GM12878 (cell line): ENCODE results near the gene MFGE8. TPM values are rescaled to one million over a fixed set of nuclear protein-coding genes. Genes with fewer than 3 reads are reported as not detected.

ENCODE experiments used
- ATAC-seq: fragments of 200-7000 bp; cut with Tn5 transposase; 3 replicates; pipeline ENCODE4 v1.9.1; 2020; ENCODE audit warnings: mild to moderate bottlenecking, moderate library complexity
- BruUV-seq: library from RNA; stranded (reverse); fragments of 400-500 nt; replicated peaks from 2 replicates; lab custom pipeline; 2021; lab: Mats Ljungman, UMichigan
- CTCF ChIA-PET: fragments of 300-600 bp; sonication (Branson Sonifier 250); formaldehyde crosslinking; extraction: SDS; loops from one replicate; lab custom pipeline; 2021; ENCODE audit warnings: inconsistent platforms; lab: Yijun Ruan, JAX
- POLR2A ChIA-PET: fragments of 350-600 bp; formaldehyde crosslinking; extraction: SDS; loops from one replicate; lab custom pipeline; 2021; ENCODE audit warnings: inconsistent platforms; lab: Charles Lee
- RAD21 ChIA-PET: fragments of 300-600 bp; sonication (Branson Sonifier 250); formaldehyde crosslinking; loops from one replicate; lab custom pipeline; 2023; ENCODE audit warnings: antibody characterized with exemption; ENCODE audit not compliant: unreplicated experiment; lab: Charles Lee
- SMC1A ChIA-PET: fragments of 300-600 bp; sonication (Branson Sonifier 250); formaldehyde crosslinking; loops from one replicate; lab custom pipeline; 2023; ENCODE audit not compliant: unreplicated experiment, uncharacterized antibody; lab: Charles Lee
- DNase-seq: peaks from one replicate; pipeline ENCODE4 v3.0.0-alpha.2; 2011; ENCODE audit warnings: low read depth, low spot score
- FAIRE-seq: peaks from 3 replicates; lab custom pipeline; 2011; peaks lifted over from hg19 to GRCh38; lab: Jason Lieb, UNC
- H2AFZ ChIP-seq: 2 replicates; pipeline ENCODE4 v1.6.0; 2011; ENCODE audit warnings: low read depth, low read length, control low read depth; ENCODE audit not compliant: control insufficient read depth
- H3K27ac ChIP-seq: 2 replicates; pipeline ENCODE4 v1.5.1; 2011; ENCODE audit warnings: control low read depth; ENCODE audit not compliant: control insufficient read depth, insufficient read depth
- H3K27me3 ChIP-seq, 2 experiments: replicated peaks in 1 of 2; 2 replicates each; pipeline versions ENCODE4 v1.6.0 to v1.6.1; 2011; ENCODE audit warnings: low read length in 1 of 2; ENCODE audit not compliant: control insufficient read depth in 2 of 2, insufficient read depth in 2 of 2
- H3K36me3 ChIP-seq, 2 experiments: 2 replicates each; pipeline ENCODE4 v1.5.1; 2011; ENCODE audit warnings: low read length in 1 of 2; ENCODE audit not compliant: control insufficient read depth in 2 of 2, insufficient read depth in 2 of 2
- H3K4me1 ChIP-seq: 2 replicates; pipeline ENCODE4 v1.6.1; 2011; ENCODE audit warnings: mild to moderate bottlenecking, low read length, moderate library complexity, mixed read lengths; ENCODE audit not compliant: control insufficient read depth, insufficient read depth
- H3K4me2 ChIP-seq: 2 replicates; pipeline ENCODE4 v1.6.0; 2011; ENCODE audit warnings: control low read depth; ENCODE audit not compliant: control insufficient read depth, insufficient read depth
- H3K4me3 ChIP-seq: fragments of 200-600 bp; sonication (generic); 2 replicates; pipeline ENCODE4 v1.5.1; 2016
- H3K79me2 ChIP-seq: 2 replicates; pipeline ENCODE4 v1.6.0; 2011; ENCODE audit warnings: low read length; ENCODE audit not compliant: control insufficient read depth, insufficient read depth
- H3K9ac ChIP-seq: 2 replicates; pipeline ENCODE4 v1.8.0; 2011; ENCODE audit warnings: low read length, control low read depth, mixed read lengths; ENCODE audit not compliant: control insufficient read depth, insufficient read depth
- H3K9me3 ChIP-seq: replicated peaks from 3 replicates; pipeline ENCODE4 v1.5.1; 2011; ENCODE audit warnings: mild to moderate bottlenecking, low read length; ENCODE audit not compliant: control insufficient read depth, insufficient read depth
- H4K20me1 ChIP-seq: 2 replicates; pipeline ENCODE4 v1.6.0; 2011; ENCODE audit not compliant: control insufficient read depth, insufficient read depth
- CREM ChIP-seq: IDR thresholded peaks from 2 replicates; pipeline ENCODE4 v1.6.1; 2014; ENCODE audit warnings: antibody characterized with exemption, low read depth
- EP300 ChIP-seq, 2 experiments: fragments of 150-350 bp in 1 of 2; IDR thresholded peaks; 2 replicates each; pipeline ENCODE4 v1.6.1; 2011 to 2012; ENCODE audit warnings: low read depth in 2 of 2, low read length in 2 of 2, borderline replicate concordance in 1 of 2, improper control_type of control experiment in 1 of 2, inconsistent platforms in 1 of 2; ENCODE audit not compliant: control insufficient read depth in 1 of 2
- IKZF2 ChIP-seq, 2 experiments: fragments of 450-650 bp; IDR thresholded peaks; 2 replicates each; pipeline ENCODE4 v1.6.1; 2017; ENCODE audit warnings: mild to moderate bottlenecking in 2 of 2, moderate library complexity in 2 of 2
- IRF3 ChIP-seq: fragments of 450-650 bp; IDR thresholded peaks from 2 replicates; pipeline ENCODE4 v1.6.1; 2014; ENCODE audit warnings: mild to moderate bottlenecking
- NKRF ChIP-seq: fragments of 450-650 bp; conservative IDR thresholded peaks from 2 replicates; pipeline ENCODE4 v1.6.1; 2017; ENCODE audit warnings: mild to moderate bottlenecking, moderate library complexity
- NR2F1 ChIP-seq: fragments of 450-650 bp; conservative IDR thresholded peaks from 2 replicates; pipeline ENCODE4 v1.6.1; 2017; ENCODE audit warnings: mild to moderate bottlenecking
- POU2F2 ChIP-seq: IDR thresholded peaks from 3 replicates; pipeline ENCODE4 v1.6.1; 2011; ENCODE audit warnings: low read depth, mild to moderate bottlenecking, low read length, borderline replicate concordance
- RB1 ChIP-seq: fragments of 450-650 bp; formaldehyde crosslinking; IDR thresholded peaks from 2 replicates; pipeline ENCODE4 v1.6.1; 2017; ENCODE audit warnings: mild to moderate bottlenecking, borderline replicate concordance
- RFX5 ChIP-seq: IDR thresholded peaks from 2 replicates; pipeline ENCODE4 v1.6.1; 2011; ENCODE audit warnings: low read depth, low read length, improper control_type of control experiment
- RUNX3 ChIP-seq: IDR thresholded peaks from 2 replicates; pipeline ENCODE4 v1.6.1; 2012; ENCODE audit warnings: low read length, inconsistent platforms
- WGBS: methylation state at CpG from one replicate; pipeline ENCODE4 v1.1.6; 2016; ENCODE audit warnings: low lambda C conversion rate; ENCODE audit not compliant: insufficient replicate concordance, insufficient coverage; ENCODE audit errors: missing lambda C conversion rate; 5-methylcytosine and 5-hydroxymethylcytosine counted together
- in situ Hi-C: fragments of 300-500 bp; cut with MboI; formaldehyde crosslinking; loops from 9 replicates; pipeline ENCODE4 v1.14.3; 2018; ENCODE audit warnings: mixed read lengths
- intact Hi-C: fragments of 100-400 bp; cut with micrococcal nuclease; formaldehyde crosslinking; loops from one replicate; pipeline ENCODE4 v1.14.2; 2022; ENCODE audit not compliant: unreplicated experiment
- polyA plus RNA-seq, 11 experiments: library from polyadenylated mRNA; depleted of rRNA in 4 of 11; unstranded in 6 of 11; stranded (reverse) in 5 of 11; fragments of >200 nt; fragmentation: Nextera tagmentation in 4 of 11; fragmentation: Illumina TruSeq in 1 of 11; extraction: Ambion mirVana in 4 of 11; extraction: Trizol in 1 of 11; gene quantifications; 1 replicate in 1 of 11; 2 replicates in 10 of 11; pipeline versions ENCODE4 v1.2.1 to v1.2.3, GENCODE V29; 2011 to 2016; ENCODE audit warnings: inconsistent platforms in 2 of 11, missing spikeins in 2 of 11, low read depth in 1 of 11
- total RNA-seq, 4 experiments: library from RNA; depleted of rRNA in 3 of 4; stranded (reverse); fragments of >200 nt in 3 of 4; fragmentation: Illumina TruSeq in 1 of 4; extraction: Trizol in 1 of 4; gene quantifications; 2 replicates each; pipeline versions ENCODE4 v1.2.1 to v1.2.3, GENCODE V29; 2013 to 2021
- TF ChIP-seq, protein P1 (sequence below): fragments of 450-650 bp; formaldehyde crosslinking; IDR thresholded peaks from 2 replicates; pipeline ENCODE4 v1.4.0; 2022; ENCODE audit warnings: mild to moderate bottlenecking, moderate library complexity
- TF ChIP-seq, protein P2 (sequence below): IDR thresholded peaks from 2 replicates; pipeline ENCODE4 v1.6.1; 2012; ENCODE audit warnings: low read length, inconsistent platforms
- TF ChIP-seq, protein P3 (sequence below): fragments of 450-650 bp; IDR thresholded peaks from 2 replicates; pipeline ENCODE4 v1.6.1; 2018; ENCODE audit warnings: mild to moderate bottlenecking, low read depth, moderate library complexity; ENCODE audit not compliant: partially characterized antibody

Gene MFGE8
- total and polyA plus RNA-seq, 10 of the 15 experiments (the other 5 are each of a cell fraction or from before 2014, with no cell fraction given) = 0.81 to 5.9 (median 1.0) TPM; not detected in 2

DNA sequence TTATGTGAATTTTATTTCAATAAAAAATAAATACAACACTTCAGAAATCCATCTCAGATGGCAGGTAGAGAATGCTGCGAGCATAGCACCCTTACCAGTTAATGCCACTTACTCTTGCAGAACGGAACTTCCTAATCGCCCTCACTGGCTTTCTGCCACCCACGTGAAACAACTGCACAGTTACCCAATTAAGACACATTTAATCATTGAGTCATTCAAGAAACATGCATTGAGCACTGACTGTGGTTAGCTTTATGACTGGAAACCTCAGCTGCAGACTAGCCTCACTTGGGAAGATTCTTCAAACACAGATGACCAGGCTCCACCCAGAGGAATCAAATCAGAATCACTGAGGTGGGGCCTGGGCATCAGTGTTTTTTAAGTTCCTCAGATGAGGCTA is 5.6 kb upstream of the MFGE8 start:
- Histone ChIP-seq H4K20me1 (no peaks in the 10 kb centered on the region), H3K79me2 (no peaks in the 10 kb centered on the region), H3K27ac (no peak overlapping the region), H3K4me1 (peaks cover 8% of the 10 kb centered on the region), H3K36me3 (no peaks in the 10 kb centered on the region), H2AFZ (no peak overlapping the region), H3K9me3 (no peaks in the 10 kb centered on the region), H3K9ac (no peak overlapping the region), H3K4me2 (no peak overlapping the region), H3K4me3 (no peak overlapping the region), H3K27me3 (peaks cover 0 to 2% of the 10 kb centered on the region in 2 experiments; a peak in 1 of 4 replicates)
- peak; percentile 88 for ATAC-seq
- CTCF ChIA-PET = interaction anchor here (1.0 kb wide), 1 partner anchor 14 kb away, joined by 4 read pairs; no protein-coding TSS in a partner anchor
- FAIRE-seq = no peak
- peak; percentile 75 for DNase-seq
- RAD21 ChIA-PET = no interaction called here
- POLR2A ChIA-PET = interaction anchor here (0.9 kb wide), 1 partner anchor 11 kb away, joined by 4 read pairs; no protein-coding TSS in a partner anchor
- SMC1A ChIA-PET = no interaction called here
- intact Hi-C loops = loop anchor here (1.0 to 5.0 kb wide), 2 partner anchors 34 to 64 kb away; no protein-coding TSS in a partner anchor
- WGBS = 21% methylated on average over 4 of the region's 4 CpGs
- in situ Hi-C loops = no loop called here
- BruUV-seq = no TSS peak
- TF ChIP-seq NKRF (no peak), CREM (no peak), NR2F1 (peak; percentile 47; the same call in 1 of the 2 replicates), RUNX3 (peak; percentile 70), EP300 (IDR thresholded peaks at IDR 0.05; ENCODE audit: borderline replicate concordance in 1 of 2, control insufficient read depth in 1 of 2, low read depth in 2 of 2, low read length in 2 of 2) (peak in 1 of 2 experiments; percentile 50; a peak in 1 of 4 replicates), RFX5 (no peak), IRF3 (no peak), POU2F2 (peak; percentile 66; the same call in 1 of the 3 replicates), IKZF2 (IDR thresholded peaks at IDR 0.05) (peak; percentile 51 to 81), RB1 (no peak)
- TF ChIP-seq, protein P1, sequence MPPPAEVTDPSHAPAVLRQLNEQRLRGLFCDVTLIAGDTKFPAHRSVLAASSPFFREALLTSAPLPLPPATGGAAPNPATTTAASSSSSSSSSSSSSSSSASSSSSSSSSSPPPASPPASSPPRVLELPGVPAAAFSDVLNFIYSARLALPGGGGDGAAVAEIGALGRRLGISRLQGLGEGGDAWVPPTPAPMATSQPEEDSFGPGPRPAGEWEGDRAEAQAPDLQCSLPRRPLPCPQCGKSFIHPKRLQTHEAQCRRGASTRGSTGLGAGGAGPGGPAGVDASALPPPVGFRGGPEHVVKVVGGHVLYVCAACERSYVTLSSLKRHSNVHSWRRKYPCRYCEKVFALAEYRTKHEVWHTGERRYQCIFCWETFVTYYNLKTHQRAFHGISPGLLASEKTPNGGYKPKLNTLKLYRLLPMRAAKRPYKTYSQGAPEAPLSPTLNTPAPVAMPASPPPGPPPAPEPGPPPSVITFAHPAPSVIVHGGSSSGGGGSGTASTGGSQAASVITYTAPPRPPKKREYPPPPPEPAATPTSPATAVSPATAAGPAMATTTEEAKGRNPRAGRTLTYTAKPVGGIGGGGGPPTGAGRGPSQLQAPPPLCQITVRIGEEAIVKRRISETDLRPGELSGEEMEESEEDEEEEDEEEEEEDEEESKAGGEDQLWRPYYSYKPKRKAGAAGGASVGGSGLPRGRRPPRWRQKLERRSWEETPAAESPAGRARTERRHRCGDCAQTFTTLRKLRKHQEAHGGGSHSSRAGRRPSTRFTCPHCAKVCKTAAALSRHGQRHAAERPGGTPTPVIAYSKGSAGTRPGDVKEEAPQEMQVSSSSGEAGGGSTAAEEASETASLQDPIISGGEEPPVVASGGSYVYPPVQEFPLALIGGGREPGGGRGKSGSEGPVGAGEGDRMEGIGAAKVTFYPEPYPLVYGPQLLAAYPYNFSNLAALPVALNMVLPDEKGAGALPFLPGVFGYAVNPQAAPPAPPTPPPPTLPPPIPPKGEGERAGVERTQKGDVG = no peak
- TF ChIP-seq, protein P2, sequence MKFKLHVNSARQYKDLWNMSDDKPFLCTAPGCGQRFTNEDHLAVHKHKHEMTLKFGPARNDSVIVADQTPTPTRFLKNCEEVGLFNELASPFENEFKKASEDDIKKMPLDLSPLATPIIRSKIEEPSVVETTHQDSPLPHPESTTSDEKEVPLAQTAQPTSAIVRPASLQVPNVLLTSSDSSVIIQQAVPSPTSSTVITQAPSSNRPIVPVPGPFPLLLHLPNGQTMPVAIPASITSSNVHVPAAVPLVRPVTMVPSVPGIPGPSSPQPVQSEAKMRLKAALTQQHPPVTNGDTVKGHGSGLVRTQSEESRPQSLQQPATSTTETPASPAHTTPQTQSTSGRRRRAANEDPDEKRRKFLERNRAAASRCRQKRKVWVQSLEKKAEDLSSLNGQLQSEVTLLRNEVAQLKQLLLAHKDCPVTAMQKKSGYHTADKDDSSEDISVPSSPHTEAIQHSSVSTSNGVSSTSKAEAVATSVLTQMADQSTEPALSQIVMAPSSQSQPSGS = 0 out of 2 replicates have a peak, but pooled peaks have one; percentile 25
- TF ChIP-seq, protein P3, sequence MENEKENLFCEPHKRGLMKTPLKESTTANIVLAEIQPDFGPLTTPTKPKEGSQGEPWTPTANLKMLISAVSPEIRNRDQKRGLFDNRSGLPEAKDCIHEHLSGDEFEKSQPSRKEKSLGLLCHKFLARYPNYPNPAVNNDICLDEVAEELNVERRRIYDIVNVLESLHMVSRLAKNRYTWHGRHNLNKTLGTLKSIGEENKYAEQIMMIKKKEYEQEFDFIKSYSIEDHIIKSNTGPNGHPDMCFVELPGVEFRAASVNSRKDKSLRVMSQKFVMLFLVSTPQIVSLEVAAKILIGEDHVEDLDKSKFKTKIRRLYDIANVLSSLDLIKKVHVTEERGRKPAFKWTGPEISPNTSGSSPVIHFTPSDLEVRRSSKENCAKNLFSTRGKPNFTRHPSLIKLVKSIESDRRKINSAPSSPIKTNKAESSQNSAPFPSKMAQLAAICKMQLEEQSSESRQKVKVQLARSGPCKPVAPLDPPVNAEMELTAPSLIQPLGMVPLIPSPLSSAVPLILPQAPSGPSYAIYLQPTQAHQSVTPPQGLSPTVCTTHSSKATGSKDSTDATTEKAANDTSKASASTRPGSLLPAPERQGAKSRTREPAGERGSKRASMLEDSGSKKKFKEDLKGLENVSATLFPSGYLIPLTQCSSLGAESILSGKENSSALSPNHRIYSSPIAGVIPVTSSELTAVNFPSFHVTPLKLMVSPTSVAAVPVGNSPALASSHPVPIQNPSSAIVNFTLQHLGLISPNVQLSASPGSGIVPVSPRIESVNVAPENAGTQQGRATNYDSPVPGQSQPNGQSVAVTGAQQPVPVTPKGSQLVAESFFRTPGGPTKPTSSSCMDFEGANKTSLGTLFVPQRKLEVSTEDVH = no peak
